Astrocyte of the cerebellum (primary cell): ENCODE results near the gene NEXN.

Experiments
- DNase-seq: peaks from one replicate; pipeline ENCODE4 v3.0.0-alpha.2; 2011; ENCODE audit warnings: low read depth
- H3K4me3 ChIP-seq: 2 replicates; pipeline ENCODE4 v1.5.1; 2011; ENCODE audit warnings: mild to moderate bottlenecking, low read depth, low read length, moderate library complexity
- in situ Hi-C: cut with HindIII; loops from 2 replicates; pipeline ENCODE4 v1.10.0; 2017; ENCODE audit warnings: low sequenced_read_pairs
- TF ChIP-seq, protein P1 (sequence below): IDR thresholded peaks from 2 replicates; pipeline ENCODE4 v1.5.1; 2012; ENCODE audit warnings: low read length, low read depth, moderate library complexity, mild to moderate bottlenecking; ENCODE audit errors: missing control alignments

Gene NEXN

DNA sequence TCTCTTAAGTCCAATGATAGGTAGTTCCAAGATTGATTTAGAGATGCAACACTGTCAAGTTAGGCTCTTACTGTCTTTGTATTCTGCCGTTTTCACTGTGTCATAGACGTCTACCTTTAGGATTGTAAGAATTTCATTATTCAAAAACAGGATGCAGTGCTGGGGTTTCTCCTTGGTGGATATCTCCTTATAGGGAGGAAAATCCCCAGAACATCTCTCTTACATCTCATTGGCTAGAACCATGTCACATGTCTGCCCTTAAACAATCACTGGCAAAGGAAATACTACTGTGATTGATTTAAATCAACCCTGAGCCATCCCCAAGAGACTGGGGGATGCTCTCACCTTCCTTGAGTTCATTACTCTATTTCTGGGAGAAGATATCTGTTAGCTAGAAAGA, 101.3 kb downstream of the NEXN start:
- DNase-seq: no peak
- in situ Hi-C loops: loop anchor here (5.0 kb wide), 2 partner anchors 37 to 118 kb away; no protein-coding TSS in a partner anchor
- TF ChIP-seq, protein P1, sequence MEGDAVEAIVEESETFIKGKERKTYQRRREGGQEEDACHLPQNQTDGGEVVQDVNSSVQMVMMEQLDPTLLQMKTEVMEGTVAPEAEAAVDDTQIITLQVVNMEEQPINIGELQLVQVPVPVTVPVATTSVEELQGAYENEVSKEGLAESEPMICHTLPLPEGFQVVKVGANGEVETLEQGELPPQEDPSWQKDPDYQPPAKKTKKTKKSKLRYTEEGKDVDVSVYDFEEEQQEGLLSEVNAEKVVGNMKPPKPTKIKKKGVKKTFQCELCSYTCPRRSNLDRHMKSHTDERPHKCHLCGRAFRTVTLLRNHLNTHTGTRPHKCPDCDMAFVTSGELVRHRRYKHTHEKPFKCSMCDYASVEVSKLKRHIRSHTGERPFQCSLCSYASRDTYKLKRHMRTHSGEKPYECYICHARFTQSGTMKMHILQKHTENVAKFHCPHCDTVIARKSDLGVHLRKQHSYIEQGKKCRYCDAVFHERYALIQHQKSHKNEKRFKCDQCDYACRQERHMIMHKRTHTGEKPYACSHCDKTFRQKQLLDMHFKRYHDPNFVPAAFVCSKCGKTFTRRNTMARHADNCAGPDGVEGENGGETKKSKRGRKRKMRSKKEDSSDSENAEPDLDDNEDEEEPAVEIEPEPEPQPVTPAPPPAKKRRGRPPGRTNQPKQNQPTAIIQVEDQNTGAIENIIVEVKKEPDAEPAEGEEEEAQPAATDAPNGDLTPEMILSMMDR: no peak
- no peak overlapping the region for H3K4me3 ChIP-seq

DNA sequence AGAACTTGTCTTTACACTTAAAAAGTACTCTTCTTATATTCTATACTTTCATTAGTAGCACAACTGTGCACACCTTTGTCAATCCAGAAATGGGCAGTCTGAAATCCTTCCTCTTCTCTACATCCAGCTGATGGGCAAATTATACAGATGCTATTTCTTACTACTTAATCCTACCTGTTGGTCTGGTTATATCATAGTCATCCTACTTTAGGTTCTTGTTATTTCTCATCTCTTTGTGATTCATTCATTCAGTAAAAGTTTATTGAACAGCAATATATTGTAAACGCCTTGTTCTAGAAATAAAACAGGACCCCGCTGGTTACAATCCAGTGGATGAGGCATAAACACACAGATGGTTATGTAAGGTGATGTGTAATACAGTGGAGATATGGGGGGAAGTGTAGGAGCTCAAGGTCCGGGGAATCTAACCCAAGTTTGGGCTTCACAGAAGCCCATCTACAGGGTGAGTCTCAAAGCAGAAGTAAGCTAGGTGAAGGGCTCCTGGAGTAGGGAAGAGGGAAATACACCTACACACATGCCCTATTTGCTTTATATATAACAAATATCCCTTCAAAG, 102.3 kb downstream of the NEXN start:
- H3K4me3 ChIP-seq: no peak overlapping the region
- TF ChIP-seq, protein P1: no peak
- in situ Hi-C loops: loop anchor here (5.0 kb wide), 1 partner anchor 117 kb away; no protein-coding TSS in a partner anchor
- no peak for DNase-seq

DNA sequence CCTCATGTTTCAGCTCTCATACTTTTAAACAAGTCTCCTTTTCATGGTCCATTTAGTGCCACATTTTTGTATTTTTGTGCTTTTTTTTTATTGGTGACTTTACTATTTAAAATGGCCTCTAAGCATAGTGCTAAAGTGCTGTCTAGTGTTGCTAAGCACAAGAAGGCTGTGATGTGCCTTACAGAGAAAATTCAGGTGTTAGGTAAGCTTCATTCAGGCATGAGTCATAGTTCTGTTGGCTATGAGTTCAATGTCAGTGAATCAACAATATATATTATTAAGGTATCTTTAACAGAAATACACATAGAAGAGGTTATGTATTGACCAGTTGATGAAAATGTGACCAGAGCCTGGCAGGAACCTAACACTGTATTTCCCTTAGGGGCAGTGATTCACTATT, 103.2 kb downstream of the NEXN start:
- TF ChIP-seq, protein P1: no peak
- in situ Hi-C loops: loop anchor here (5.0 kb wide), 1 partner anchor 116 kb away; no protein-coding TSS in a partner anchor
- no peak overlapping the region for H3K4me3 ChIP-seq
- DNase-seq: no peak
